HG02678 (cell line): ENCODE measurements around the gene AMBRA1.

Experiments used
- ATAC-seq: cut with Tn5 transposase; IDR thresholded peaks from one replicate; pipeline ENCODE4 v1.9.1; 2021; ENCODE audit warnings: mild to moderate bottlenecking, moderate library complexity; ENCODE audit not compliant: unreplicated experiment

The AMBRA1 gene

DNA sequence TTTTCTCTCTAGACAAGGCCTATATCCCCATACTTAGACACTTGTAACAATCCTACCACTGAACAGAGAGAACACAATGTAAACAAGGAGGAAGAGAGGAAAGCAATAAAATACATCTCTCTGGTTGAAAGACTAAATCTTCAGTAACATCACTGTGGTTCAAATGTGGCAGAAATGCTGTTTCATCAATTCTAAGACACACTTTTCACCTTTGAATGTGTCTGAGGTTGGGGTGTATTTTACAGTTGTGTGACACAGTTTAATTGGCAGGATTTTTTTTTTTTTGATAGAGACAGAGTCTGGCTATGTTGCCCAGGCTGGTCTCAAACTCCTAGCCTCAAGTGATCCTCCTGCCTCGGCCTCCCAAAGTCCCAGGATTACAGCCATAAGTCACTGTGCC lies 79.5 kb downstream of the AMBRA1 start:
- ATAC-seq = no peak

DNA sequence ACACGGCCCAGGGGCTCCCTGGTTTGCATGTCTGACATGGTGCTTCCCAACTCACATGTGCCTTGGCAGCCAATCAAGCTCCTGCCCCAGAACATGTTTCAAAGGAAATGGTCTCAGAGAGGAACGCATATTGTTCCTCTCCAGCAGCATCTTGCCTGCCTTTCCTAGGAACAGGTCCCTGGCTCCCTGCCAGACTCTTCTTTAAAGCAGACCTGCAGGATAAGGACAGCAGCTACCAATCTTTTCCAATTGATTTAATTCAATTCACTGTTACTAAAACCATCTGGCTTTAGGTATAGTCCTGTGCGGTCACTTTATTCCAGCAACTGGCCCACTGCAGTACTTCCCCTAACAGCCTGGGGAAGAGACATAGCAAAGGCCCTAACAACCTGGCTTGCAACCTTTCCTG lies 79.9 kb downstream of the AMBRA1 start:
- ATAC-seq = no peak

DNA sequence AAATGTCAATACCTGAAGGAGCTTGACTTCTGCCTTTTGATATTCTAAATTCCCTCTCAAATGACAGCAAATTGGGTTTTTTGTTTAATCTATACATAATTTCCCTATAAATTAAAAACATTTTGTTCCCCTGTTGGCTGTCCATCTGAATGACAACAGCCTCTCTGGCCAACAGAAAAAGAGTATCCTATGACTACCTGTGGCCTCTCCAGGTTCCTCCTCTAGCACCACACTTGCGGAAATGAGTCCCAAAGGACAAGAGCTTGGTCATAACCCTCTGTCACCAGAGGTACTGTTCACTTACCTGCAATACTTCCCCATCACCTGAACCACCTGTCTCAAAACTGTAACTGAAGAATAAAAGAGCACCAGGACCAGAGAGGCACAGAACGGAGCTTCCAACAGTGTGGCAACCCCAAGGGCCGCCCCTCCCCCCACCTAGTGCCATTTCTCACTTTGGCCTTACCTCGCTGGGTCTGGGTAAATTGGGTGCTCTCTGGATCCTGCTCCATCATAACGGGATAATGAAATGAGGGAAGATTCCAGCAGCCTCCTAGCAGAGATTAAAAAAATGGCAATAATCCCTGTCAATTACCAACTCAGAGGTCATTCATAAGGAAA lies 81.5 kb downstream of the AMBRA1 start:
- no peak for ATAC-seq

DNA sequence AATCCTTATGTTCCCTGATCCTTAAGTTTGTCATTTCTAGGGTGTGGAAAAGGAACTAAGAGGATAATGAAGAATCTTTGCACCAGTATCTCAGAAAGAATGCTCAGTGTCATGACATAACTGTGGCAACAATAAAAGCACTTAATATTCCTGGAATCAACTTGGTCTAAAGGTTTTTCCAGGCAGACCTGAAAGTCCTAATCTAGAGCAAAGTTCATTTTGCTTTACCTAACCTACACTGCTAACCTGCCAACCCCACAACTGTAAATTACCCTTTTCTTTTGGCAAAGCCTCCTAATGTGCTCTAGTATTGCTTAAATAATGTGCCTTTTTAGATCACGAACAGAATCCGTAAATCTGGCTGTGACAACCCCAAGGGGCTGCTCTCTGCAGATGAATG lies 82.5 kb downstream of the AMBRA1 start:
- ATAC-seq = no peak

DNA sequence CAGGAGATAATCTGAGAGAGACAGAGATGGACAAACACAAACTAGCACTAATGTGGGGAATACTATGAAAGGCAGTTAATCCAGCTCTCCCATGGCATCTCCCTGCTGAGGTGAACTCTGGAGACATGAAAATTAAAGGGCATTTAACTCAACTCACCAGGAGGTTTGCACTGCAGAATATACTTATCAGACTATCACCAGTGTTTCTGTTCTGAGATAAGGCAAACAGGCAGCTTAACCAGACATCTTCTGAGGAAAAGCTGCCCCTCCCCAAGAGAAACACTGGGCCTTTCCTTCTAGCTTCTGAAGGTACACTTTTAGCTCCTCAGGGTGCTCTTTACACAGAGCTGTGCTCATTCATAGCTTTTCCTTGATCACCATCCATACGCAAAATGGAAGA lies 85.5 kb downstream of the AMBRA1 start:
- ATAC-seq = no peak

DNA sequence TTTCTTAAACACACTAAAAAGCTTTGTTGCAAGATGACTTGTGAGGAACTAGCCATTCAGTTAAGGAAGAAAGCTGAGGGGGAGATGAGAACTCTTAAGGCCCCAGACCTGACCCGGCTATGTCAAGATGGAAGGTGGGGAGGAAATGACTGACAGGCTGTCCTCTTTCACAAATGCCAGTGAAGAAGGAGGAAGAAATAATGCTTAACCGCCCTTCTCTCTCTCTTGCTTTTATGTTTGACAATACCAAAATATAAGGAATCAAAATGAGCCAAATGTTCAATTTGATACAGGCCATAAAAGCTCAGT lies 87.4 kb downstream of the AMBRA1 start:
- no peak for ATAC-seq

DNA sequence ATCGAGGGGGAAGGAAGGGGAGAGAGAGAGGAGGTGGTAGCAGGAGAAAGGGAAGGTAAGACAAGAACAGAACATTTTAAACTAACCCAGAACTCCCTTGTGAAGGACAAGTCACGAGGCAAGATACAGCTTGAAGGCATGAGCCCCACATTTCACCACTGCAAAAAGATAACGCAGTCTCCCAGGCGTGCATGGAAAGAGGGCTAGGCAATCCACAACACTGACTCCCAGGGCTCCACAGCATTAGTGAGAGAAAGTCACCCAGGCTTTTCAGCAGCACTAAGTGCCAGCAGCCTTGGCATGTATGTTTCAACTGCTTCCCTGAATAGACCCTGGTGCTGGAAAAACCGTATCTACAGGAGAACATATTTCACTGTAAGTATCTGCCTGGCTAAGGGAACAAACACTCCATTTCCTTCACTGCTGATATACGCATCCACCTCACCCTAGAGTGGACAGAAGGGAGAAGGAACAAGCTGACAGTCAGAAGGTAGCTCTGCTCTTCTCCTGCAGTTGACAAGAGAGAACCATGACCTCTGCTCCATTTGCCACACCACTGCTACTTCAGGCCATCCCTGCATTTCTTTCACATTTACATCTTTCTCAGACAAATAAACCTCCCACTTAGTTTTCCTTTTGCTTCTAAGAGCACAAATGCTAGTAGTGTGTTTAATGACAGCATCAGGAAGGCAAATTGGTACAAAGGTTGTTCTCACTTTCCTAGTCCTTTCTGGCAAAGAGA lies 87.9 kb downstream of the AMBRA1 start:
- ATAC-seq = no peak

DNA sequence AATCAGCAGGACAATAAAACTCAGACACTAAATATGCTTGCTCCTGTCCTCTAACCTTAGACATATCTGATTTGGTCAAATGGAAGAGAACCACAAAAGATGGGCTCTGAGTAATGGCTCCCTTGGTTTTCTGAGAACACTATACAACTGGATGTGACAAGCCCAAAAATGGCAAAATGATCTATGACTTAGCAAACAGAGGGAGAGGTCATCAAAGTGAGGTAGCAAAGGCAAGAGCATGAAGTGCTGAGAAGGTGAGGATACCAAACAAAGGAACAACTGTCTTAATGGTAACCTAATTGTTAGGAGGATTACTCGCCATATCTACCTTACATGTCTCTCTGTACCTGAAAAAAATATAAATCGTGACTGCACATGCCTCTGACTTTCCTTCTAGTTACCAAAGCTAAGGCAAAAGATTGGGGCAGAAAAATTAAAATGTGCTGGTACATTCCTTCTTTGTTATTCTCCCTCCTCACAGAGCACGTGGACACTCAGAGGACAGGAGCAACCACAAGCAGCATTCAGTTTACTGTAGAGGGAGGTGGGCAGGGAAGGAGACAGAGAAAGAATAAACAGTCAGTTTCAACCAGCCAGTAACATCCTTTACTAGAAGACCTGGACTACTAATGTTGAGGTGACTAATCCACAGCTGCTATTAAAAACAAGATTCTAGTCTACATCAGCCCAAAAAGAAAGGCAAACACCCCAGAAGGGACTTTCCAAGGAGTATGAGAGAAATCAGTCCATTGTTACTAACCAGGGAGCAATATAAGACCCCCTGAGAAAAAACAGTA lies 88.8 kb downstream of the AMBRA1 start:
- ATAC-seq = no peak

DNA sequence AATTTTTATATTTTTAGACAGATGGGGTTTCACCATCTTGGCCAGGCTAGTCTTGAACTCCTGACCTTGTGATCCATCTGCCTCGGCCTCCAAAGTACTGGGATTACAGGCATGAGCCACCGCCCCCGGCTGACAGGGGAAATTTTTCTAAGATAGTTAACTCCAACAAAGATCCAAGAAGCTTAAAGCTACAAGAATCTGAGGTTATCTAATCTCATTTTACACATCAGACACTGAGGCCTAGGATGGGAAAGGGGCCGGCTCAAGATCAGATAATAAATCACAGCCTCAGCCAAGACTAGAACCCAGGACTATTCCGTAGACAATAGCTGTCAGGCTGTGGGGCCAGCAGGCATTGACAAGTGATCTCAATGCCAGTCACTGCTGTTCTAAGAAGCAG lies 94.0 kb downstream of the AMBRA1 start:
- ATAC-seq = no peak

DNA sequence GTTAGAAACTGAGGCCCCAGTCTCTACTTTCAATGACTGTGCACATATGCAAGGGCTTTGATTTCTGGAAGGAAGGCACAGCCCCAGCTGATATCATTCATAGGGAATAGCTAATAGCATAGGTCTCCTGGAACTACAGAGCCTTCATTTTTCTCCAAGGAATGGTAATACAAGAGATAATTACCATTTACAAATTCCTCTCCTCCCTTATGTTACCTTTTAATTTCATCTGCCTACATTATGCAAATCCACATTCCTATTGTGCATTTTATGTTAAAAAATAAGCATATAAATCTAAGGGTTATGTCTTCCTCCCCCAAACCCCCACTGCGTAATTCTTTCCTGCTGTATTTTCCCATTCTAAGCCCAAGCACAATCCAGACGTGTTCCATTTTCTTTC lies 94.9 kb downstream of the AMBRA1 start:
- no peak for ATAC-seq

DNA sequence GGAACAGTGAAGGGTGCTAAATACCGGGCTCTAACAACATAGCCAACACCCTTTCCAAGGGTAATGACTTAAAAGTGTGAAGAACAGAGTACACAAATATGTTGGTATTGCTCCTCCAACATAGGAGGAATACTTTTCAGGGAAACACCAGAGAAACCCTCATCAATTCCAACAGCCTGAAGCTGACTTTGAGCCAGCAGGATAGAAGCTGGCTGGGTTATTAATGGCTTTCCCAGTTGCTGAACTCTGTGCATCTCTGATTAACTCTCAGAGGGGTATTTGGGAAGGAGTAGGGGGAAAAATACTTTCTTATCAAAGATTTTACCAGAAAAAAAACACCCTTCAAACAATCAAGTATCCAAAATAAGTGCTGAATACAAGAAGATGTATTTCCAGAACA lies 95.6 kb downstream of the AMBRA1 start:
- ATAC-seq = no peak

DNA sequence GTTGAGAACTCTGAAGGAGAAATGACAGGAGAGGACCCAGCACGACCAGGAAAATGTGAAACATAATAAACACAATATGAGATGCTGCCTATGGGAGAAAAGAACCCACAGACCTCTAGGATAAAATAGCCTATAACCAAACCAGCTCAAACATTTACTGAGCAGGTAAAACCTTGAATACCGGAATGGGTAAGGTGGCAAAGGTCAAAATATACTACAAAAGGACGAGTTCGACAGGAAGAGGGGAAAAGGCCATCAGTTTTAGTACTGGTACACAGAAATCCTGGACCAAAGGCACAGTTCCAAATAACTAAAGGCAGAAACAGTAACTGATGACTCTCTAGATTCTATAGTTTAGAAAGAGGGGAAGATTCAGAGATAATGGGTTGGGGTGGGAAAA lies 96.3 kb downstream of the AMBRA1 start:
- ATAC-seq = no peak

DNA sequence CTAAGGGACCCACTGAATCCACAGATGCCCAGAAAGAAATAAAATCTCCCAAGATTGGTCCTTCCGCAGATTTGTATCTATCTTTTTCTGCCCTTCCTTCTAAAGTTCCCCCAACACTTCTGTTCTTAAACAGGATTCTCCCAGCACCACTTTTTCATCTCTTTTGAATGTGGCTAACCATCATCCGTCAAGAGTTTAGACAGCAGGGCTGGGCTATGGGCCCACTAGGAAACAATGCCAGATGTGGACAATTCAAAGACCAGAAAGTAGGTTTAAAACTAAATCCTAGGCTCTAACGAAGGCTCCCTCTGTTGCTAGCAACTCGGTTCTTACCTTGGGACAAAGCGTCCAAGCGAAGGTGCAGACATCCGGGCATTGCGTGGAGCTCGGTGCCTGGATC lies 100.0 kb downstream of the AMBRA1 start:
- ATAC-seq = no peak

DNA sequence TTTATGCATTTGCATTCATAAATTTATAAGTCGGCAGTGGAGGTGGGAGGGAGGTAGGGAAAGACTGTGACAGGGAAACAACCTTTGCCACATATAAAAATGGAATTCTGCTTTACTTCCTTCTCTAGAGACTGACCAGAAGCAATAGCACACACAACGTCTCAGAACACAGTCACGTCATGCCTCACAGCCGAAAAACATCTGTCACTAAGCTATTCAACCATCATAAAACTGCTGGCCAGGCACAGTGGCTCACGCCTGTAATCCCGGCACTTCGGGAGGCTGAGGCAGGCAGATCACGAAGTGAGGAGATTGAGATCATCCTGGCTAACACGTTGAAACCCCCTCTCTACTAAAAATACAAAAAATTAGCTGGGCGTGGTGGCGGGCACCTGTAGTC lies 101.3 kb downstream of the AMBRA1 start:
- no peak for ATAC-seq

DNA sequence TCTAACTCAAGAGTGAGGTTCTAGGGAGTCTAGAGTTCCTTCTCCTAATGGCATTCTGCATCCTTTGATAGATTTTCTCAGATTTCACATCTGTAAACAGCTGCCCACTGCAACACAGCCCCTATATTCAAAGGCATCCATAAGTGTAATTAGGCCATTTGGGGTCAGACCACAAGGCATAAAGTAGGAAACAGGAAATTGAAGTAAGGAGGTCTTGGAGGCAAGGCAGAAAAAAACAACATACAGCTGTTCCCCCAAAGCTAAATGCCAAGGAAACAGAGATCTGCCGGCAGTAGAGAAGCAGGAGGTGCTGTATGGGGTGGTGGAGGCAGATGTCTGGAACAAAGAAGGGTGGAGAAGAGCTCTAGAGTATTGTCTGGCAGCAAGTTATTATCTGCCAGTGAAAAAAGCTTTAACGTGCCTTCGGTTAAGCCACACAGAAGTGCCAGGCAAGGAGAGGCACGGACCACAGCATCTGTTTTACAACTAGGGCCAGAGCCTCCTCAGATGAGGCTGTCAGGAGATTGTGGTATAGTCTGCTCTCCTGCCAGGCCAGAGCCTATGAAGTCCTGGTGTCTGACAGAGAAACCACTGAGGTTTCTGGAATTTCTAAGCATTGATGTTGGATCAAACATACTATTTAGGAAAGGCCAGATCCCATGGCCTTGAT lies 102.0 kb downstream of the AMBRA1 start:
- no peak for ATAC-seq

DNA sequence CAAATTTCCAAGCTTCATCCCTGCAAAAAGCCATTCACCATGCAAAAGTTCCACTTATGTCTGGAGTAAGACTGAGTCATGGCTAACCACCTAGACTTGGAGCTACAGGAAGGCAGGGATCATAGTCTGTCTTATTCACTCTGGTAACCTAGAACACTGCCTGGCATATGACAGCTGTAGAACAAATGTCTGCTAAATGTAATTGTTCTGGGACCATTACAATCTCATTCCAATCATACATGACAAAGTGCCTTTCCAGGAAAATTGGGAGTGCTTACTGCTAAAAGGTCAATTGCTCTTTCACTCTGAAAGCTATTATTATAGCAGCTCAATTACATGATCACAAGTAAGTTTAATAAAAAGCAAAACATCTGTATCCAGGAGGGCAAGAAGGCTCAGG lies 103.2 kb downstream of the AMBRA1 start:
- ATAC-seq = no peak

DNA sequence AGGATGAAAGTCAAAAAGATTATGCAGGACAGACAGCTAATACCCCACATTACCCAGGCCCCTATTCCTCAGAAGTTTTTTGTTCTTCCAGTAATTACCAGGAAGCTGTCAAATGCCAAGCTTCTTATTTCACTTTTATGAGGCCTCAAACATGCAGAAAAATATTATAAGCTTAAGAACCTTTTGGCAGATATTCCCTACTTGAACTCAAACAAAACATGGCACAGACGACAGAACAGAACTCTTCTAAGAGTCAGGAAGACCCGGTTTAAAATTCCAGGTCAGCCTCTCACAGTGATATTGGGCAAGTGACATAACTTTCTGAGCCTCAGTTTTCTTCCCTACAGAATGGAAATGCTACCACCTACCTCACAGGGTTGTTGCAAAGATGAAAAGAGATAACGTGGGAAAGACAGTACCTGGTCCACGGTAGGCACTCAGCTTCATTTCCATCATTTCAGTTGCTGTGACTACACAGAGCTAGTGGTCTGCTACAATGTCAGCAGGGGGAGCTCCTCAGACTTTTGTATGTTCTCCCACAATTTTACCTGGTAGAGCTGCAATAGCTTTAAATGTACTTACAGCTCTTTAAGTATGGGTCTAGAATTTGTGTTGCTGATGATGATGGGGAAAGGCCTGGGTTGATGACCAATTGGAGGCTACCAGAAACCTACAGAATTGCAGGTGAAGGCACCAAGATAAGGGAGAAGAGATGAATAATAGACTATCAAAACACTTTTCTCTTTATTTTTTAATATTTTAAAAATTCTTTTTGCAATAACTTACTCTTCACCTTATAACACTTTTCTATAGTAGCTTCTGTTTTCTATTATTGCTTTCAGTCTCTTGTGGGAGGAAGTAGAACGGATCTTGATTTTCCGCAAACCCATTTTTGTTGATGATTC lies 103.9 kb downstream of the AMBRA1 start:
- ATAC-seq = no peak

DNA sequence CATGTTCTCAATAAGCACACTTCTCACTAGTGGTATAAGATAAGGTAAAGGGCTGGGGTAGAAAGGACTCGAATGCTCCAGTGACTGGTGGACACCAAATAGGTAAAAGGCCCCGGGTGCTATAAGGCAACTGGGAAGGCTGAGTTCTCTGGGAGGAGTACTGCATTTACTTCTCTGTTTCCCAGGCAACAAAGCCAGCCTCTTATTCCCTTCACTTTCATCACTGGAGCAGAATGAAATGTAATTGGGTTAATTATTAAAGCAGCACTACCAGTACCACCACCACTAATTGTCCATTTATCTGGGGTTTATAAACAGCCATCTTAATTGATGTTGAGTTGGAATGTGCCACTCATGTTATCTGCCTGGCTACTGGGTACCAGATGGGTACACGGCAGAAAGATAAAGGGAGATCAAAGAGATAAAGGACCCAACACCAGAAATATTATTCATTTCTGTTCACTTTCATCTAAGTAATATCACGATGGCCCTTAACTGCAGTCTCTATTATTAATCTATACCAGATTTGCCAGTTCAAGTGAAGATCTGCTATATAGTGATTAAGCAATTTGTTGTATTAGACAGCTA lies 107.9 kb downstream of the AMBRA1 start:
- no peak for ATAC-seq

DNA sequence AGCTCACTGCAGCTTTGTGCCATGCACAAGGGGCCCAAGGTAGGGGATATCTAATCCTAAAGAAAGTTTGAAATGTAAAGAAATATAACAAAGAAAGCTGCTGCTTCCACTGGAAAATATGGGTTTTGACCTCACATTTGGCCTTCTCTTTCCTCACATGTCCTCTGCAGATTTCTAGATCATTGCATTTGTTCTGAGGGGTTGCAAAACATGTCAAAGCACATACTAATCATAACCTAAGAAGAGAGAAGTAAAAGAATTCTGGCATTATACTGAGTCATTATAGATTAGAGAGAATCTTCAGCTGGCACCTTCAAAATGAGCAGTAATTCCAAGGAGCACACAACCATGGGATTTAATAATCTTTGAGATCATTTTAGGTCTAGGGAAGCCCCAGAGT lies 109.7 kb downstream of the AMBRA1 start:
- no peak for ATAC-seq

DNA sequence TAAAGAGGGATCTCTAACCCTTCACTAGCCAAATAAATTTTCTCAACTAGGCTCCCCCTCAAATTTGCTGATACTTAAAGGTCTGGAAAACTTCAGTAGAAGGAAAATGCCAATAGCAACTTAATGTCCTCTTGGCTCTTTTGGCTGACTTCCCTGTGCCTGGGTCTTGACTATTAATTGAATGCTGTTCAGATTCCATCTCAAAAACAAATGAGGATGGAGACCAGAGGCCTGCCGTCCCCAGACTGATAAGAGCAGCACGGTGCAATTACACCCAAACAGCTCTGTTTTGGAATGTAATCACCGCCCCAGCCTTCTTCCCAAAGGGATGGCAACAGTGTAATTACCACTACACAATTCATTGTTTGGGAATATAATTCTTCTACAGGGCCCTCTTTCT lies 112.9 kb downstream of the AMBRA1 start:
- no peak for ATAC-seq
